GM23248 (cell line): ENCODE results near the gene GAK. TPM values are rescaled to one million over a fixed set of nuclear protein-coding genes. Genes with fewer than 3 reads are reported as not detected.

Experiments
- DNase-seq: peaks from one replicate; pipeline ENCODE4 v3.0.0-alpha.2; 2015
- H2AFZ ChIP-seq: fragments of 200-600 bp; sonication (generic); 2 replicates; pipeline ENCODE4 v1.6.1; 2016; ENCODE audit warnings: antibody characterized with exemption
- H3F3A ChIP-seq: fragments of 200-600 bp; sonication (generic); 2 replicates; pipeline ENCODE4 v1.6.1; 2016; ENCODE audit warnings: mild to moderate bottlenecking, antibody characterized with exemption, mixed run types; ENCODE audit not compliant: insufficient read depth
- H3K27ac ChIP-seq: fragments of 200-600 bp; sonication (generic); 2 replicates; pipeline ENCODE4 v1.5.1; 2016; ENCODE audit warnings: mild to moderate bottlenecking
- H3K27me3 ChIP-seq: fragments of 200-600 bp; sonication (generic); replicated peaks from 2 replicates; pipeline ENCODE4 v1.6.1; 2016; ENCODE audit warnings: mild to moderate bottlenecking; ENCODE audit not compliant: insufficient read depth
- H3K36me3 ChIP-seq: fragments of 200-600 bp; sonication (generic); 2 replicates; pipeline ENCODE4 v1.6.1; 2016; ENCODE audit warnings: low read depth, mild to moderate bottlenecking
- H3K4me1 ChIP-seq: fragments of 200-600 bp; sonication (generic); 2 replicates; pipeline ENCODE4 v1.6.1; 2016; ENCODE audit warnings: mild to moderate bottlenecking; ENCODE audit not compliant: insufficient read depth
- H3K4me2 ChIP-seq: fragments of 200-600 bp; sonication (generic); one replicate; pipeline ENCODE4 v1.6.1; 2016; ENCODE audit warnings: mild to moderate bottlenecking; ENCODE audit not compliant: unreplicated experiment
- H3K4me3 ChIP-seq: fragments of 200-600 bp; sonication (generic); 2 replicates; pipeline ENCODE4 v1.5.1; 2016; ENCODE audit warnings: mild to moderate bottlenecking
- H3K79me2 ChIP-seq: fragments of 200-600 bp; sonication (generic); 2 replicates; pipeline ENCODE4 v1.6.1; 2016; ENCODE audit warnings: mild to moderate bottlenecking; ENCODE audit not compliant: insufficient read depth
- H3K9ac ChIP-seq: fragments of 200-600 bp; sonication (generic); 2 replicates; pipeline ENCODE4 v1.6.1; 2016; ENCODE audit warnings: mild to moderate bottlenecking
- H3K9me2 ChIP-seq: fragments of 200-600 bp; sonication (generic); 2 replicates; pipeline ENCODE4 v1.6.1; 2016; ENCODE audit warnings: mixed run types, mild to moderate bottlenecking, moderate library complexity; ENCODE audit not compliant: insufficient read depth
- H3K9me3 ChIP-seq: fragments of 200-600 bp; sonication (generic); one replicate; pipeline ENCODE4 v1.6.1; 2017; ENCODE audit warnings: low read depth
- H4K20me1 ChIP-seq: fragments of 200-600 bp; sonication (generic); 2 replicates; pipeline ENCODE4 v1.6.0; 2016; ENCODE audit not compliant: insufficient read depth
- EZH2 ChIP-seq: fragments of 200-600 bp; sonication (generic); IDR thresholded peaks from 2 replicates; pipeline ENCODE4 v1.6.1; 2018; ENCODE audit warnings: antibody characterized with exemption, mild to moderate bottlenecking; ENCODE audit not compliant: insufficient read depth, poor library complexity, severe bottlenecking
- EZH2phosphoT487 ChIP-seq: fragments of 200-600 bp; sonication (generic); IDR thresholded peaks from 2 replicates; pipeline ENCODE4 v1.6.1; 2018; ENCODE audit warnings: antibody characterized with exemption, moderate library complexity, mild to moderate bottlenecking, low read depth; ENCODE audit not compliant: insufficient read depth
- WGBS, 2 experiments: methylation state at CpG; one replicate each; pipeline ENCODE4 v1.1.6; 2015 to 2017; ENCODE audit warnings: low lambda C conversion rate in 2 of 2, low coverage in 1 of 2; ENCODE audit errors: missing lambda C conversion rate in 2 of 2; 5-methylcytosine and 5-hydroxymethylcytosine counted together
- in situ Hi-C: fragments of 300-500 bp; cut with MboI; formaldehyde crosslinking; loops from 2 replicates; pipeline ENCODE4 v1.15.0; 2020
- polyA plus RNA-seq: library from polyadenylated mRNA; unstranded; fragments of >200 nt; fragmentation: Nextera tagmentation; extraction: Ambion mirVana; gene quantifications from 2 replicates; pipeline ENCODE4 v1.2.1, GENCODE V29; 2016
- total RNA-seq: library from RNA; depleted of rRNA; stranded (reverse); fragments of >200 nt; shearing (Covaris generic); gene quantifications from 2 replicates; pipeline ENCODE4 v1.2.3, GENCODE V29; 2014

The GAK gene
- total and polyA plus RNA-seq, 2 experiments from 2014 or later, result 41.1 to 86.7 TPM

GRCh38 chr4:821181-821591 is 110.9 kb downstream of the GAK start:
- DNase-seq, result no peak
- 52 to 57% methylated on average over 22 of the region's 22 CpGs for WGBS, 2 experiments
- H3K27me3 ChIP-seq, result peaks cover 47% of the 10 kb centered on the region

GRCh38 chr4:820230-821172 is 111.6 kb downstream of the GAK start:
- 63 to 69% methylated on average over 17 to 21 of the region's 24 CpGs for WGBS, 2 experiments
- H4K20me1 ChIP-seq, result no peaks in the 10 kb centered on the region
- H3K4me1 ChIP-seq, result no peaks in the 10 kb centered on the region
- no peaks in the 10 kb centered on the region for H3K9me3 ChIP-seq
- H3K9me2 ChIP-seq, result no peaks in the 10 kb centered on the region
- H3K4me3 ChIP-seq, result no peak overlapping the region
- H3F3A ChIP-seq, result no peaks in the 10 kb centered on the region
- no peaks in the 10 kb centered on the region for H3K79me2 ChIP-seq
- no peak overlapping the region for H3K4me2 ChIP-seq
- H3K27me3 ChIP-seq, result peaks cover 51% of the 10 kb centered on the region
- no peak overlapping the region for H3K9ac ChIP-seq
- H2AFZ ChIP-seq, result no peak overlapping the region
- H3K36me3 ChIP-seq, result no peaks in the 10 kb centered on the region
- no peak for DNase-seq
- no peak overlapping the region for H3K27ac ChIP-seq
- in situ Hi-C loops, result no loop called here
- TF ChIP-seq EZH2phosphoT487, result no peak
- no peak for TF ChIP-seq EZH2

More at GRCh38 chr4:821181-821591, 110.9 kb downstream of the GAK start:
- Histone ChIP-seq H3F3A (no peaks in the 10 kb centered on the region), H3K4me2 (no peak overlapping the region), H4K20me1 (no peaks in the 10 kb centered on the region), H3K9me3 (no peaks in the 10 kb centered on the region), H2AFZ (no peak overlapping the region), H3K9me2 (no peaks in the 10 kb centered on the region), H3K4me1 (no peaks in the 10 kb centered on the region), H3K4me3 (no peak overlapping the region), H3K9ac (no peak overlapping the region), H3K36me3 (no peaks in the 10 kb centered on the region), H3K79me2 (no peaks in the 10 kb centered on the region), H3K27ac (no peak overlapping the region)
- TF ChIP-seq EZH2phosphoT487, result no peak
- TF ChIP-seq EZH2, result no peak
- in situ Hi-C loops, result no loop called here

- no peak for DNase-seq
- peaks cover 48% of the 10 kb centered on the region for H3K27me3 ChIP-seq
- no peaks in the 10 kb centered on the region for H3K4me1 ChIP-seq
These were observed 112.5 kb downstream of the GAK start for GRCh38 chr4:819401-820229.

GRCh38 chr4:818106-818921 is 113.8 kb downstream of the GAK start:
- Histone ChIP-seq H3K9ac (no peak overlapping the region), H3K4me1 (no peaks in the 10 kb centered on the region), H3K27ac (no peak overlapping the region), H2AFZ (no peak overlapping the region), H3K9me2 (no peaks in the 10 kb centered on the region), H3K79me2 (no peaks in the 10 kb centered on the region), H3K4me2 (no peak overlapping the region), H3F3A (no peaks in the 10 kb centered on the region), H3K9me3 (no peaks in the 10 kb centered on the region), H3K27me3 (peaks cover 45% of the 10 kb centered on the region), H4K20me1 (no peaks in the 10 kb centered on the region), H3K36me3 (no peaks in the 10 kb centered on the region), H3K4me3 (no peak overlapping the region)
- 70% methylated on average over 40 to 42 of the region's 42 CpGs for WGBS, 2 experiments
- TF ChIP-seq EZH2 (no peak), EZH2phosphoT487 (no peak)
- in situ Hi-C loops, result no loop called here
- no peak for DNase-seq

More at GRCh38 chr4:819401-820229, 112.5 kb downstream of the GAK start:
- in situ Hi-C loops, result no loop called here
- TF ChIP-seq EZH2 (no peak), EZH2phosphoT487 (no peak)
- Histone ChIP-seq H3K36me3 (no peaks in the 10 kb centered on the region), H4K20me1 (no peaks in the 10 kb centered on the region), H3K9me3 (no peaks in the 10 kb centered on the region), H3K4me3 (no peak overlapping the region), H3K27ac (no peak overlapping the region), H3K79me2 (no peaks in the 10 kb centered on the region), H3K9ac (no peak overlapping the region), H3F3A (no peaks in the 10 kb centered on the region), H2AFZ (no peak overlapping the region), H3K4me2 (no peak overlapping the region), H3K9me2 (no peaks in the 10 kb centered on the region)
- WGBS, 2 experiments, result 54 to 57% methylated on average over 19 to 20 of the region's 20 CpGs
